Stimulated activated CD8-positive, alpha-beta memory T cell treated with anti-CD3 and anti-CD28 coated beads, Interleukin-7, amount 100 ng/mL, for 24 hours (primary cell): ENCODE results near the gene CCDC197.

Source experiments
- DNase-seq: peaks from one replicate; pipeline ENCODE4 v3.0.0-alpha.2; 2020; ENCODE audit warnings: low read depth

Gene CCDC197

GRCh38 chr14:94000267-94000666, 3.2 kb downstream of the CCDC197 start:
- DNase-seq: no peak

- no peak for DNase-seq
These were observed 3.9 kb downstream of the CCDC197 start for GRCh38 chr14:94001016-94001415.

GRCh38 chr14:94001501-94002396, 4.6 kb downstream of the CCDC197 start:
- no peak for DNase-seq

GRCh38 chr14:94003397-94003796, 6.3 kb downstream of the CCDC197 start:
- no peak for DNase-seq

- DNase-seq: no peak
These were observed 6.9 kb downstream of the CCDC197 start for GRCh38 chr14:94004015-94004414.

GRCh38 chr14:94005324-94006073, 8.4 kb downstream of the CCDC197 start:
- no peak for DNase-seq

- DNase-seq: no peak
These were observed 11.1 kb downstream of the CCDC197 start for GRCh38 chr14:94008234-94008633.

- no peak for DNase-seq
These were observed 12.7 kb downstream of the CCDC197 start for GRCh38 chr14:94009767-94010166.

GRCh38 chr14:94010625-94011024, 13.5 kb downstream of the CCDC197 start:
- DNase-seq: no peak

GRCh38 chr14:94011795-94012194, 14.7 kb downstream of the CCDC197 start:
- DNase-seq: no peak

GRCh38 chr14:94014382-94014781, 17.3 kb downstream of the CCDC197 start:
- DNase-seq: no peak

GRCh38 chr14:94015223-94015622, 18.1 kb downstream of the CCDC197 start:
- DNase-seq: no peak

- DNase-seq: no peak
These were observed 19.4 kb downstream of the CCDC197 start for GRCh38 chr14:94016446-94016976.

GRCh38 chr14:94018308-94018707, 21.2 kb downstream of the CCDC197 start:
- no peak for DNase-seq

- DNase-seq: no peak
These were observed 22.2 kb downstream of the CCDC197 start for GRCh38 chr14:94019329-94019728.

GRCh38 chr14:94020267-94020666, 23.2 kb downstream of the CCDC197 start:
- DNase-seq: no peak

- no peak for DNase-seq
These were observed 23.9 kb downstream of the CCDC197 start for GRCh38 chr14:94021001-94021400.

- DNase-seq: no peak
These were observed 24.5 kb downstream of the CCDC197 start for GRCh38 chr14:94021416-94022157.

GRCh38 chr14:94022532-94023411, 25.7 kb downstream of the CCDC197 start:
- DNase-seq: no peak

GRCh38 chr14:94024549-94024948, 27.4 kb downstream of the CCDC197 start:
- DNase-seq: no peak

GRCh38 chr14:94025720-94026119, 28.6 kb downstream of the CCDC197 start:
- no peak for DNase-seq
